Measurements from ENCODE around the gene BACE1-AS.

DNA sequence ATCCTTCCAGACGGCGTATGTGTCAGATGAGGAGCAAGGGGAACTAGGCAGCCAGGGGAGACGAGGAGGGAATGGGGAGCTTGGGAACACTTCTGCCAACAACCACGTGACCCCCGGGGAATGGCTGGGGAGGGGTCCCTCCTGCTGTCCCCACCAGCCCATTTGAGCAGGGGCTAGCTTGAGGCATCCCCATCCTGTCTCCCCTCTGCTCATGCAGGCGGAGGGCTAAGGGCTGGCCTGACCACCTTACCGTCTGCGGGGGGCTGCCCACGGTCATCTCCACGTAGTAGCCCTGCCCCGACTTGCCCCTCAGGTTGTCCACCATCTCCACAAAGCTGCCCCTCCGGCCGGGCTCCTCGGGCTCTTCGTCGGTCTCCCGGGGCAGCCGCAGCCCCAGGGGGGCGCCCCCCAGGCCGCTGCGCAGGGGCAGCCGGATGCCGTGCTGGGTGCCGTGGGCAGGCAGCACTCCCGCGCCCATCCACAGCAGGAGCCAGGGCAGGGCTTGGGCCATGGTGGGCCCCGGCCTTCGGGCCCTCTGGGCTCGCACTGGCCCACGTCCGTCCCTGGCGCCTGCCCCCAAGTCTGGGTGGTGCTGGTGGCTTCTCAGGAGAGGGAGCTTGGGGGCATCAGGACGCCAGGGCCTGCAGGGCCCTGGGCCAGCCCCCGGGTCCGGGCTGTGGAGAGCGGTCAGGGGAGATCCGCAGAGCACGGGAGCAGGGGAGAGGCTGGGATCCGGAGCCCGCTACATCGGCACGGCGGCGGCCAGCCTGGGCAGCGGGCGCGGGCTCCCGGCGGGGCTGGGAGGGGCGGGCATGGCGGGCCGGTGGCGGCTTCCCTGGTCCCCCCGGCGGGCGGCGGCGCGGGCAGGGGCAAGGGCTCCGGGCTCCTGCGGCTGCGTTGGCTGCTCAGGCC is 24.4 kb downstream of the BACE1-AS start:
- TF ChIP-seq, protein P1, sequence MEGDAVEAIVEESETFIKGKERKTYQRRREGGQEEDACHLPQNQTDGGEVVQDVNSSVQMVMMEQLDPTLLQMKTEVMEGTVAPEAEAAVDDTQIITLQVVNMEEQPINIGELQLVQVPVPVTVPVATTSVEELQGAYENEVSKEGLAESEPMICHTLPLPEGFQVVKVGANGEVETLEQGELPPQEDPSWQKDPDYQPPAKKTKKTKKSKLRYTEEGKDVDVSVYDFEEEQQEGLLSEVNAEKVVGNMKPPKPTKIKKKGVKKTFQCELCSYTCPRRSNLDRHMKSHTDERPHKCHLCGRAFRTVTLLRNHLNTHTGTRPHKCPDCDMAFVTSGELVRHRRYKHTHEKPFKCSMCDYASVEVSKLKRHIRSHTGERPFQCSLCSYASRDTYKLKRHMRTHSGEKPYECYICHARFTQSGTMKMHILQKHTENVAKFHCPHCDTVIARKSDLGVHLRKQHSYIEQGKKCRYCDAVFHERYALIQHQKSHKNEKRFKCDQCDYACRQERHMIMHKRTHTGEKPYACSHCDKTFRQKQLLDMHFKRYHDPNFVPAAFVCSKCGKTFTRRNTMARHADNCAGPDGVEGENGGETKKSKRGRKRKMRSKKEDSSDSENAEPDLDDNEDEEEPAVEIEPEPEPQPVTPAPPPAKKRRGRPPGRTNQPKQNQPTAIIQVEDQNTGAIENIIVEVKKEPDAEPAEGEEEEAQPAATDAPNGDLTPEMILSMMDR (IDR thresholded peaks at IDR 0.05): no peak
- no peak for TF ChIP-seq POLR2A (IDR thresholded peaks at IDR 0.05)
